ENCODE measurements around the gene PRKN.

- TF ChIP-seq, protein P1, sequence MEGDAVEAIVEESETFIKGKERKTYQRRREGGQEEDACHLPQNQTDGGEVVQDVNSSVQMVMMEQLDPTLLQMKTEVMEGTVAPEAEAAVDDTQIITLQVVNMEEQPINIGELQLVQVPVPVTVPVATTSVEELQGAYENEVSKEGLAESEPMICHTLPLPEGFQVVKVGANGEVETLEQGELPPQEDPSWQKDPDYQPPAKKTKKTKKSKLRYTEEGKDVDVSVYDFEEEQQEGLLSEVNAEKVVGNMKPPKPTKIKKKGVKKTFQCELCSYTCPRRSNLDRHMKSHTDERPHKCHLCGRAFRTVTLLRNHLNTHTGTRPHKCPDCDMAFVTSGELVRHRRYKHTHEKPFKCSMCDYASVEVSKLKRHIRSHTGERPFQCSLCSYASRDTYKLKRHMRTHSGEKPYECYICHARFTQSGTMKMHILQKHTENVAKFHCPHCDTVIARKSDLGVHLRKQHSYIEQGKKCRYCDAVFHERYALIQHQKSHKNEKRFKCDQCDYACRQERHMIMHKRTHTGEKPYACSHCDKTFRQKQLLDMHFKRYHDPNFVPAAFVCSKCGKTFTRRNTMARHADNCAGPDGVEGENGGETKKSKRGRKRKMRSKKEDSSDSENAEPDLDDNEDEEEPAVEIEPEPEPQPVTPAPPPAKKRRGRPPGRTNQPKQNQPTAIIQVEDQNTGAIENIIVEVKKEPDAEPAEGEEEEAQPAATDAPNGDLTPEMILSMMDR (IDR thresholded peaks at IDR 0.05): no peak
- TF ChIP-seq POLR2A (IDR thresholded peaks at IDR 0.05): no peak
These were observed 165.5 kb downstream of the PRKN start for GRCh38 chr6:162562041-162562440.
